ENCODE results near the gene C2CD4D.

C2CD4D gene

GRCh38 chr1:151819227-151819835 lies 20.3 kb downstream of the C2CD4D start:
- no peak overlapping the region for H3K27ac ChIP-seq
- H3K4me3 ChIP-seq: no peak overlapping the region
- DNase-seq (ENCODE audit: low spot score): no peak
- no peak for TF ChIP-seq CTCF (IDR thresholded peaks at IDR 0.05)

- H3K4me3 ChIP-seq: no peak overlapping the region
- no peak for DNase-seq (ENCODE audit: low spot score)
- no peak overlapping the region for H3K27ac ChIP-seq
- TF ChIP-seq CTCF (IDR thresholded peaks at IDR 0.05): no peak
Observed at GRCh38 chr1:151817353-151817730, 22.3 kb downstream of the C2CD4D start.

GRCh38 chr1:151816548-151817352 lies 22.9 kb downstream of the C2CD4D start:
- no peak for TF ChIP-seq CTCF (IDR thresholded peaks at IDR 0.05)
- no peak for DNase-seq (ENCODE audit: low spot score)
- H3K27ac ChIP-seq: no peak overlapping the region
- no peak overlapping the region for H3K4me3 ChIP-seq

- DNase-seq (ENCODE audit: low spot score): no peak
- H3K27ac ChIP-seq: no peak overlapping the region
- TF ChIP-seq CTCF (IDR thresholded peaks at IDR 0.05): no peak
- H3K4me3 ChIP-seq: no peak overlapping the region
Observed at GRCh38 chr1:151815716-151816327, 23.8 kb downstream of the C2CD4D start.

- no peak for TF ChIP-seq CTCF (IDR thresholded peaks at IDR 0.05)
- Histone ChIP-seq H3K27ac (no peak overlapping the region), H3K4me3 (no peak overlapping the region)
- DNase-seq (ENCODE audit: low spot score): no peak
Observed at GRCh38 chr1:151814971-151815545, 24.6 kb downstream of the C2CD4D start.

GRCh38 chr1:151814426-151814825 lies 25.2 kb downstream of the C2CD4D start:
- TF ChIP-seq CTCF (IDR thresholded peaks at IDR 0.05): no peak
- no peak for DNase-seq (ENCODE audit: low spot score)
- no peak overlapping the region for H3K27ac ChIP-seq
- H3K4me3 ChIP-seq: no peak overlapping the region

Measured in coronary artery (tissue), 2 donors.